GM19351 (cell line): ENCODE results near the gene TUBA3E.
"Not testable (repeated sequence)": the region's sequence is repeated elsewhere in the genome, so short reads cannot be mapped to it uniquely, and the experiment has no call there.

Experiments
- ATAC-seq: cut with Tn5 transposase; IDR thresholded peaks from one replicate; pipeline ENCODE4 v1.9.1; 2021; ENCODE audit warnings: mild to moderate bottlenecking, moderate library complexity; ENCODE audit not compliant: unreplicated experiment

Gene TUBA3E

GRCh38 chr2:130165293-130166016 lies 32.8 kb downstream of the TUBA3E start:
- no peak for ATAC-seq

- ATAC-seq, result no peak
These were observed 35.3 kb downstream of the TUBA3E start for GRCh38 chr2:130162968-130163367.

DNA sequence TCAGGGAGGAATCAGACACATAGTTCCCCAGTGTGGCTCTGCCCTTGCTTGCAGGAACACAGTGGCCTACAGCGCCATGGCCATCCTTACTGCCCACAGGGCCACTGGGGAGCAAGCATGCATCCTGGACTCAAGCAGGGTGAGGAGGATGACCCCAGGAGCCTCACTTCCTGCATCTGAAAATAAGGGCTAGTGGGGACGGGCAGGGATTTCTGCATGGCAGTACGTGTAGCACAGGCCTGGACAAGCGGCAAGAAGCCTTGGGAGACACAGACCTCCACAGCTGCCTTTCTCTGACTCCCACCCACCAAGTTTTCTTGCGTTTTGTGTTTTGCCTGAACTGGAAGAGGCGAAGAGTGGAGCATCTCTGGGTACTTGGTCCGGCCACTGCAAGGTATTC lies 35.8 kb downstream of the TUBA3E start:
- ATAC-seq, result not testable (repeated sequence)

DNA sequence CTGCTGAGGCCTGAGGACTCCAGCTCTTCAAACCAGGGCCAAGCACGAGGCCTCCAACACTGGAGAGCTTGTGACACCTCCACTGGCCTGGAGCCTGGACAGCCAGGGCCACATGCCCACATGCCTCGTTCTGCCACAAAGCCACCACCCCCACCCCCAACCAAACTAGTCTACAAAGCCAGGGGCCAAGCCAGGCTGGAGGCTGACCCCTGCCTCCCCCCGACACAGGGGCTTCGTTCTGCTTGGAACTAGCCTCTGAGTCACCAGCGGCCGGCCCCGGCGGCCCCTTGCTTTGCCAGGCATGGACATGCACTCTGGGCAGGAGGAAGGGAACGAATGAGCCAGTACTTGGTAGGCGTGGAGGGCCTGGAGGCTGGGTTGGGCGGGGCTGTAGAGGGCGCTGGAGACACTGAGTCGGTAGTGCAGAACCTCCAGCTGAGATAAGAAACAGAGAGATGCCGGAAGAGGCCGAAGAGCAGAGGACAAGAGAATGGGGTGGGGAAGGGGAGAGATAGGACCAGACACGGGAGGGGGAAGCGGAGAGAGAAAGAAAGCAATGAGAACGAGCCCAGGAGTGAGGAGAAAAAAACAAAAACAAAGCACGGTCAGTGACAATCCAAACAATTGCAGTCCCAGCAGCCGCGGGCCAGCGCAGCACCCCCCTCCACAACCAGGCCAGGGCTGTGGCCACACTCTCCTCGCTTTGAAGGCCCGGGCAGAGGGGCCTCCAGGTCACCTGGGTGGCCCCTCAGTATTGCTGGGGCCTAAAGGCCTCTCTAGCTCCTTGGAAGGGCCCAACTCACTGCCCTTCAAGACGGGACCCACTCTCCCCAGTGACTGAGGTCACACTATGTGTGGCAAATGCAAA lies 37.2 kb downstream of the TUBA3E start:
- not testable (repeated sequence) for ATAC-seq

DNA sequence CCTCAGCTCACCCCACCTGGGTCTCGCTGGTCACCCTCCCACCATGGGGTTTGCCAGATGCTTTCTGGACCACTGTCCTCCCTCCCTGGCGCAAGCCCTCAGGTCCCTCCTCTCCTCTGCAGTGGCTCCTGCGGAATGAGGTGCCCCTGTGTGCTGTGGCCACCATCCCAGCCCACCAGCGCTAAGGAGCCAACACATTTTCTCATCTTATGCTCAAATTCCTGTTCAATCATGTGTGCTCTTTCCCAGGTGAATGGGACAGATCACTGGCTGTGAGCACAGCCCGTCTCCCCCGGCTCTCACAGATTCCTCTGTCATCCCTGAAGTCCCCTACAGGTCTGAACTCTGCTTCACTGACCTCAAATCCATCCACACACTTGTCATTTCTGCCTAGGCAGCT lies 38.1 kb downstream of the TUBA3E start:
- no peak for ATAC-seq

DNA sequence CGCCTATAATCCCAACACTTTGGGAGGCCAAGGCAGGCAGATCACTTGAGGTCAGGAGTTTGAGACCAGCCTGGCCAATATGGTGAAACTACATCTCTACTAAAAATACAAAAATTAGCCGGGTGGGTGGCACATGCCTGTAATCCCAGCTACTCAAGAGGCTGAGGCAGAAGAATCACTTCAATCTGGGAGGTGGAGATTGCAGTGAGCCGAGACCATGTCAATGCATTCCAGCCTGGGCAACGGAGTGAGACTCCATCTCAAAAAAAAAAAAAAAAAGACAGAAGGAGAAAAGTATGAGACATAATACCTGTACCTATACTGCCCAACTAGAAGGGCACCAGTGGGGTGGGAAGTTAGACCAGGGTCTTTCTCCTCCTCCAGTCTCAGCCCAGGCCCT lies 38.9 kb downstream of the TUBA3E start:
- ATAC-seq, result not testable (repeated sequence)

DNA sequence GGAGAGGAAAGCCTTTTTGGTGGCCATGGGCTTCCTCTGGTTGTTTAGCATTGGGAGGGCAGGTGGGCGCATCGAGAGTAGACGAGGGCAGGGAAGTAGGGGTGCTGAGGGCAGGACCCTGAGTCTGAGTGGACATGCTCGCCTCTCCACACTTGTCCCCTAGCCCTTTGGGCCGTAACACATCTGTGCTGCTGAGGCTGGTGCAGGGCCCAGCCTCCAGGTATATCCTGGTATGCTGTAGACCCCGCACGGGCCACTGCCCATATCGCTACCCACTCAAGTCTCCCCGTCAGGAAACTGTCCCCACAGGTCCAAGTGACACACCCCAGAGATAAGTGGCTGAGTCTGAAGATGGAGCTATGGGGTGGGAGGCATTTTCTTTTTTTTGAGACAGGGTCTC lies 39.6 kb downstream of the TUBA3E start:
- no peak for ATAC-seq

- ATAC-seq, result peak; percentile 82
These were observed 40.3 kb downstream of the TUBA3E start for GRCh38 chr2:130157825-130158514.

- peak; percentile 32 for ATAC-seq
These were observed 40.9 kb downstream of the TUBA3E start for GRCh38 chr2:130157354-130157753.

DNA sequence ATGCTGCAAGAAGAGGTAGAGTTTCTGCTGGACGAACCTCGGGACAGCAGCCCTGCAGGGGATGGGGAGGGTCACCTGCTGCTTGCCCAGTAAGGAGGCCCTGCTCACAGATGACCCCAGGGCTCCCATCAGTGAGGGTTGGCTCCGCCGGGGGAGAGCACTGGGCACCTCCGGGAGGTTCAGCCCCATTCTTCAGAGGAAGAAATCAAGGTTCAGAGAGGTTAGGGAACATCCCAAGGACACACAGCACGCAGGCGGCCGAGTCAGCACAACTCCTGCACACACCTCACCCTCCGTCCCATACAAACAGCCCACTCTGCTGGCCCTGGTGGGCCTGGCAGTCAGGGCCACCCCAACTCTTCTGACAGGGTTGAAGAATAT lies 41.6 kb downstream of the TUBA3E start:
- ATAC-seq, result no peak

DNA sequence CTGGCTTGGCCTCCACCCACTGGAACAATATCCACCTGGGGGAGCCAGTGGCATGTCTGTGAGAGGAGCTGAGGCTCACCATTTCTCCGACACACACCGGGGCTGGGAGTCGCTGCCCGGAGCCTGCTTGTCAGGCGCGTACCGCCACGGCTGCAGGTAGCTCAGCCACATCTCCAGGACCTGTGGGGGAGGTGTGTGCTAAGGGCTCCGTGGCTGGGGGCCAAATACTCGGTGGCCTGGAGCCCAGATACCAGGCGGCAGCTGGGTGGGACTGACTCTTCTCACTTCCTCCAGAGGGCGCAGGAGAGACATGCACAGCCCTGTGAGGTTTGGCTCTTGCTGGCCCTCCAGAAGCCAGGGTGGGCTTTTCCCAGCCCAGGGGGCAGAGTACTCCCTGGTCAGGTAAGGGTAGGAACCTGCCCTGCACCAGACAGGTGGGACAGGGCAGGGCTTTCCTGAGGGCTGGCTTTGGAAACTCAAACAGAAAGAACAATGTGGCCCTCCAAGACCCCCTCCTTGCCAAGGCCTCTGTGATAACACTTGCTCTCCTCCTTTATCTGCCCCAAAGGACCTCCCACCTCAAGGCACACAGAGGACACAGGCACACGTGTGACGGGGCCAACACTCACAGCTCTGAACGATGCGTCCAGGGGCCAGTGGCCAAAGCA lies 42.1 kb downstream of the TUBA3E start:
- not testable (repeated sequence) for ATAC-seq

- ATAC-seq, result no peak
These were observed 43.2 kb downstream of the TUBA3E start for GRCh38 chr2:130154773-130155765.

DNA sequence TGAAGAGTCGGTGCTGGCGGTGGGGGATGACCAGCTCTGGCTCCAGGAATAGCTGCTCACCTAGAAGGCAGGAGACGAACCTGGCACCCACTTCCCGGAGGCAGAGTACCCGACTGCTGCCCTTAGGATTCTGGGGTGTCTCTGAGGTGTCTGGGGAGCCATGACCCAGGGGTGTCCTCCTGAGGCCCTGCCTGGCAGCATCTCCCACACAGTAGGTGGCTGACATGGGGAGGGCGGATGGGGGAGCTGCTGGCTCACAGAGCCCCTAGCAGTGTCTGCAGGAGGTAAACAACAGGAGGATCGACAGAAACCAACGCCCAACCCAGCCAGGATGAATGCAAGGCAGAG lies 43.8 kb downstream of the TUBA3E start:
- ATAC-seq, result not testable (repeated sequence)

- not testable (repeated sequence) for ATAC-seq
These were observed 44.4 kb downstream of the TUBA3E start for GRCh38 chr2:130153721-130154422.

DNA sequence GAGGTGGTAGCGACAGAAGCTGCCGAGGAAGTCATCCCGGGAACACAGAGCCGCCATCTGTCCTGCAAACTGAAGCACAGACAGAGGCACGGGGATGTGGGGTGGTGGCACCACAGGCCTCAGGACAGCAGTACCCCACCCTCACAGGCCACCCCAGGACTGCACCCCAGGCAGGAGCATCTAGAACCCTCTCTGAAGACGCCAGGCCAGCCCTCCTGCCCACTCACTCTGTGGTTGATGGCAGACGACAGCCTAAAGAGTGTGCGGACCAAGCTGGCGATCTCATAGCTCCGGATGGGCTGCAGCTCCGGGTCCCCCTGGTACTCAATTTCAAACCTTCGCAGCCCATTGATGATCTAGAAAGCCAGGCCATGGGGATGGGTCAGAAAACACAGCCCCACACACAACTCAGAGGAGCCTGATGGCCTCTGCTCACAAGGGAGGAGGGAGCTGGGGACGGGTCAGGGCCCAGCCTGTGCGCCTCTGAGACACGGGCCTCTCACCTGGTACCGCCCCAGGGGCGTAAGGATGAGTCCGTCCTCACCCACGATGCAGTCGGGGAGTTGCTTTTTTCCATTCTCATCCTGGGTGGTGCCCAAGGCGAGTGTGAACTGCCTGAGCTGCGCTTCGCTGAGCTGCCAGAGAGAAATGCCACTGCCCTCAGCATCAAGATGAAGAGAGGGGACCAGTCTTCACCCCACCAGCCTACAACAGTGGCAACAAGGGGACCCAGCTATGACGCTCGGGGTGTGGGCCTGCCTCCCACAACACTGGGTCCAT lies 45.2 kb downstream of the TUBA3E start:
- no peak for ATAC-seq

DNA sequence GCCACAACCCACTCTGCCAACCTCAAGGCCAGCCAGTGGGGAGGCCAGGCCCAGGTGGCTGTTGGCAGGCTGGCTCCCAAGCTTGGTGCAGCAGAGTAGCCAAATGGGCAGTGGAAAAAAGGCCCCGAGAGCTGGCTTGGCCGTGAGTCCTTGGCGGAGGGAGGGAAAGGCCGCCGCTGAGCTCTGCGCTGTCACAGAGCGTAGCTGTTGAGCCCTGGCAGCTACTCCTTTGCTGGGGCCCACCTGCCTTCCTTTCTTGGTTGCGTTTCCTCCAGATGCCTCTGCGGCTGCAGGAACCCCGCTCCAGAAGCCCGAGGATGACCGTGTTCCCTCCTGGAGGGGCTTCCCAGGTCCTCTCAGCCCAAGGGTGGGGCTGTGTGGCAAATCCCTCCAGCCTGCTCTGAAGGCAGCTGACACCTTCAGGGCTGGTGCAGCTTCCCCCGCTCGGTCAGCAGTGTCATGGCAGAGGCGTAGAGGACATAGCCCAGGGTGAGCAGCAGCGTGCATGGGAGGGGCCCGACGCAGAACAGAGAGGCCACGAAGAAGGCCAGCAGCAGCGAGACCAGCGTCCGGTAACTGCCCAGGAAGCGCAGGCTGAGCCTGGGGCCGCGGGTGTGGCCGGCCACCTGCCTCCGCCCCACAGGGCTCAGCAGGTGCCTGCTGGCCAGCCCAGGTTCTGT lies 46.0 kb downstream of the TUBA3E start:
- ATAC-seq, result not testable (repeated sequence)

DNA sequence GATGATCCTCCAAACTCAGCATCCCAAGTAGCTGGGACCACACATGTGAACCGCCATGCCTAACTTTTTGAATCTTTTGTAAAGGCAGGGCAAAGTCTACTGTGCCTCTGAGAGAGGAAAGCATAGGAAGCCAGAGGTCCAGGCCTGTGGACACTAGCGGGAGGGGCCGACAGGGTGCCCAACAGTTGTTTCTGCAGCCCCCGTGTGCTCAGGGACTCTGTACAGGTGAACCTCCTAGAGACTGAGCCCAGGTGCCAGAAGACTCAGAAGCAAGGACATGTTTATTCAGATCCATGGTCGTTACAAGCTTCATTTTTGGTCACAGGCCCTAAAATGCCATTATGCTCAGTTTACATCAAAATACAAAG lies 47.1 kb downstream of the TUBA3E start:
- not testable (repeated sequence) for ATAC-seq
